Measurements from ENCODE around the gene GSTM4. TPM values are rescaled to one million over a fixed set of nuclear protein-coding genes. Genes with fewer than 3 reads are reported as not detected.
A peak's percentile ranks its signal among the peaks of the same experiment; 100 is the strongest.

Gene GSTM4
- total and polyA plus RNA-seq, 2 of the 8 experiments (the other 6 are each of a cell fraction or from before 2014, with no cell fraction given), result 11.3 to 31.4 TPM

GRCh38 chr1:109616391-109616790 lies 39.5 kb upstream of the GSTM4 start:
- H2AK5ac ChIP-seq (ENCODE audit: low read depth, low read length), result no peak overlapping the region
- H3K27ac ChIP-seq (ENCODE audit: low read depth, low read length), result no peak overlapping the region
- no peaks in the 10 kb centered on the region for H3K27me3 ChIP-seq (replicated peaks in 1 of 4; ENCODE audit: control insufficient read depth in 3 of 4, extremely low read depth in 1 of 4, insufficient read depth in 3 of 4, low read length in 3 of 4)
- peaks cover 4% of the 10 kb centered on the region for H3K79me1 ChIP-seq (ENCODE audit: low read depth, low read length)
- H3K4me2 ChIP-seq (ENCODE audit: insufficient read depth in 1 of 2, low read depth in 2 of 2, low read length in 2 of 2), result no peak overlapping the region; a peak in 1 of 4 replicates
- FAIRE-seq, result no peak
- no peak overlapping the region for H4K5ac ChIP-seq (ENCODE audit: insufficient read length, low read depth, low read length)
- peaks cover 0 to 5% of the 10 kb centered on the region in 2 experiments; a peak in 2 of 4 replicates for H3K79me2 ChIP-seq (ENCODE audit: control insufficient read depth in 1 of 2, insufficient read depth in 2 of 2, low read length in 2 of 2)
- H2BK5ac ChIP-seq (ENCODE audit: low read depth, low read length), result no peak overlapping the region
- no peak for DNase-seq (ENCODE audit: low read depth in 1 of 2, low spot score in 2 of 2)
- WGBS, 2 experiments (ENCODE audit: extremely low coverage in 1 of 2, insufficient coverage in 1 of 2, insufficient read length in 1 of 2, insufficient replicate concordance in 2 of 2, low coverage in 1 of 2, low lambda C conversion rate in 2 of 2, missing lambda C conversion rate in 1 of 2), result 88% methylated on average over 3 of the region's 3 CpGs; no CpG with 5 or more reads in 1 of the 2 experiments
- no peak overlapping the region for H3K23ac ChIP-seq (ENCODE audit: insufficient read length)
- peak overlapping the region; percentile 70; the same call in 1 of the 2 replicates for H2BK12ac ChIP-seq (ENCODE audit: low read depth, low read length)
- H4K91ac ChIP-seq (replicated peaks; ENCODE audit: insufficient read length, low read length), result no peak overlapping the region
- no peak overlapping the region for H2AFZ ChIP-seq (ENCODE audit: low read length)
- no peak overlapping the region for H3K4me3 ChIP-seq (ENCODE audit: extremely low read depth in 1 of 4, insufficient read depth in 2 of 4, low read depth in 3 of 4, low read length in 4 of 4)
- peaks cover 4 to 21% (median 10%) of the 10 kb centered on the region in 4 experiments for H3K4me1 ChIP-seq (replicated peaks in 1 of 4; ENCODE audit: control insufficient read depth in 3 of 4, insufficient read depth in 4 of 4, low read length in 3 of 4)
- no peak overlapping the region for H3K4ac ChIP-seq (replicated peaks; ENCODE audit: insufficient read length, low read depth, low read length)
- ChIA-PET CTCF (ENCODE audit: partially characterized antibody) (interaction anchor here (1.0 to 6.8 kb wide), 12 partner anchors 12 to 160 kb away, joined by 3 to 92 read pairs (median 4); no protein-coding TSS in a partner anchor), POLR2A (ENCODE audit: partially characterized antibody) (interaction anchor here (0.9 to 2.0 kb wide), 7 partner anchors 7 to 68 kb away, joined by 3 to 11 read pairs (median 5); partner anchors contain the start of gene GNAI3)
- H3K56ac ChIP-seq (replicated peaks; ENCODE audit: insufficient read length, low read depth, low read length), result no peak overlapping the region
- H2BK120ac ChIP-seq (replicated peaks; ENCODE audit: low read depth, low read length), result no peak overlapping the region
- H4K20me1 ChIP-seq (replicated peaks in 1 of 2; ENCODE audit: control insufficient read depth in 1 of 2, insufficient read depth in 2 of 2, low read length in 2 of 2), result peaks cover 0 to 3% of the 10 kb centered on the region in 2 experiments
- no peak overlapping the region for H3K9ac ChIP-seq (replicated peaks in 1 of 4; ENCODE audit: extremely low read depth in 1 of 4, low read depth in 3 of 4, low read length in 3 of 4)
- no peaks in the 10 kb centered on the region for H3K36me3 ChIP-seq (ENCODE audit: control insufficient read depth in 2 of 4, insufficient read depth in 4 of 4, low read length in 3 of 4)
- H3K9me3 ChIP-seq (ENCODE audit: insufficient read depth in 2 of 2, low read depth in 1 of 2, low read length in 1 of 2), result no peaks in the 10 kb centered on the region
- no peak overlapping the region for H2BK20ac ChIP-seq (ENCODE audit: low read length)
- peak overlapping the region; percentile 89; the same call in 1 of the 2 replicates for H2BK15ac ChIP-seq (ENCODE audit: low read length)
- no peak overlapping the region for H3K14ac ChIP-seq (ENCODE audit: insufficient read length)
- peaks cover 16% of the 10 kb centered on the region for H3K23me2 ChIP-seq (ENCODE audit: low read depth, low read length)
- no peak overlapping the region for H3K18ac ChIP-seq (ENCODE audit: extremely low read depth, low read length)
- TF ChIP-seq HDAC2 (IDR thresholded peaks at IDR 0.05; ENCODE audit: borderline replicate concordance in 1 of 2, low read depth in 2 of 2, low read length in 2 of 2) (no peak), EZH2 (IDR thresholded peaks at IDR 0.05; ENCODE audit: low read depth, low read length, severe bottlenecking) (no peak), RBBP5 (IDR thresholded peaks at IDR 0.05; ENCODE audit: borderline replicate concordance, low read depth, low read length) (no peak), GABPA (IDR thresholded peaks at IDR 0.05; ENCODE audit: borderline replicate concordance, insufficient read depth, low read length) (no peak), SP4 (IDR thresholded peaks at IDR 0.05; ENCODE audit: low read length) (no peak), TAF7 (optimal IDR thresholded peaks at IDR 0.05; ENCODE audit: borderline replicate concordance, low read depth, low read length) (no peak), YY1 (IDR thresholded peaks at IDR 0.05; ENCODE audit: low read depth, low read length) (no peak), SIRT6 (IDR thresholded peaks at IDR 0.05; ENCODE audit: low read length) (no peak), RAD21 (IDR thresholded peaks at IDR 0.05 in 1 of 2, conservative IDR thresholded peaks at IDR 0.05 in 1 of 2; ENCODE audit: low read depth in 2 of 2, low read length in 2 of 2) (no peak), ZNF274 (IDR thresholded peaks at IDR 0.05; ENCODE audit: borderline replicate concordance, extremely low read depth, low read length) (no peak), USF2 (IDR thresholded peaks at IDR 0.05; ENCODE audit: low read length) (no peak), POU5F1 (IDR thresholded peaks at IDR 0.05; ENCODE audit: low read depth, low read length) (no peak)
- no peak overlapping the region for H4K8ac ChIP-seq (ENCODE audit: extremely low read depth, insufficient read depth, low read length)
